IMR-90 (cell line): ENCODE measurements around the gene DNAI2. TPM values are rescaled to one million over a fixed set of nuclear protein-coding genes. Genes with fewer than 3 reads are reported as not detected.

Experiments used
- ATAC-seq: fragments of 200-7000 bp; cut with Tn5 transposase; 2 replicates; pipeline ENCODE4 v1.9.1; 2020; ENCODE audit warnings: low read depth, mild to moderate bottlenecking, moderate library complexity
- BruUV-seq: library from RNA; stranded (reverse); fragments of 400-500 nt; replicated peaks from 2 replicates; lab custom pipeline; 2021; lab: Mats Ljungman, UMichigan
- CTCF ChIA-PET: fragments of 300-600 bp; formaldehyde crosslinking; extraction: SDS; loops from one replicate; lab custom pipeline; 2021; ENCODE audit warnings: antibody characterized with exemption; lab: Yijun Ruan, JAX
- POLR2A ChIA-PET: fragments of 300-600 bp; sonication (Branson Sonifier 250); formaldehyde crosslinking; loops from one replicate; lab custom pipeline; 2022; ENCODE audit warnings: antibody characterized with exemption; ENCODE audit not compliant: unreplicated experiment; lab: Charles Lee
- DNase-seq: peaks from one replicate; pipeline ENCODE4 v3.0.0; 2013
- H2AFZ ChIP-seq: replicated peaks from 2 replicates; pipeline ENCODE3; 2013; ENCODE audit warnings: low read length, mild to moderate bottlenecking; ENCODE audit not compliant: poor library complexity
- H2AK5ac ChIP-seq: 2 replicates; pipeline ENCODE4 v1.6.1; 2013; ENCODE audit warnings: low read depth, low read length, inconsistent platforms
- H2AK9ac ChIP-seq: replicated peaks from 2 replicates; pipeline ENCODE3; 2013; ENCODE audit warnings: mild to moderate bottlenecking, low read depth, low read length, moderate library complexity; ENCODE audit not compliant: poor library complexity
- H2BK120ac ChIP-seq: 2 replicates; pipeline ENCODE4 v1.6.1; 2013; ENCODE audit warnings: low read depth, low read length, inconsistent platforms
- H2BK15ac ChIP-seq: 3 replicates; pipeline ENCODE4 v1.6.1; 2013; ENCODE audit warnings: low read depth, low read length, inconsistent platforms
- H2BK20ac ChIP-seq: 2 replicates; pipeline ENCODE4 v1.6.1; 2013; ENCODE audit warnings: low read depth, mild to moderate bottlenecking, inconsistent platforms, low read length, moderate library complexity
- H2BK5ac ChIP-seq: 2 replicates; pipeline ENCODE4 v1.6.1; 2013; ENCODE audit warnings: mild to moderate bottlenecking, low read depth, low read length, inconsistent platforms; ENCODE audit not compliant: poor library complexity, severe bottlenecking
- H3K14ac ChIP-seq: replicated peaks from 2 replicates; pipeline ENCODE4 v1.6.1; 2013; ENCODE audit warnings: low read depth, low read length, inconsistent platforms
- H3K18ac ChIP-seq: 2 replicates; pipeline ENCODE4 v1.6.1; 2013; ENCODE audit warnings: low read depth, low read length, control low read depth
- H3K23ac ChIP-seq: 2 replicates; pipeline ENCODE4 v1.6.1; 2013; ENCODE audit warnings: low read depth, low read length, inconsistent platforms
- H3K27ac ChIP-seq: 2 replicates; pipeline ENCODE4 v1.5.1; 2013; ENCODE audit warnings: mild to moderate bottlenecking, control low read depth, low read length; ENCODE audit not compliant: insufficient read depth
- H3K27me3 ChIP-seq: 2 replicates; pipeline ENCODE4 v1.6.1; 2013; ENCODE audit warnings: low read length; ENCODE audit not compliant: control insufficient read depth, insufficient read depth
- H3K36me3 ChIP-seq: 2 replicates; pipeline ENCODE4 v1.6.1; 2013; ENCODE audit warnings: low read length, mixed read lengths; ENCODE audit not compliant: control insufficient read depth, insufficient read depth
- H3K4ac ChIP-seq: 2 replicates; pipeline ENCODE4 v1.6.1; 2013; ENCODE audit warnings: low read depth, low read length, inconsistent platforms
- H3K4me1 ChIP-seq: 2 replicates; pipeline ENCODE4 v1.6.1; 2013; ENCODE audit warnings: low read length, mixed read lengths; ENCODE audit not compliant: control insufficient read depth, insufficient read depth
- H3K4me2 ChIP-seq: 2 replicates; pipeline ENCODE4 v1.6.1; 2013; ENCODE audit warnings: low read depth, mild to moderate bottlenecking, control low read depth, low read length, moderate library complexity
- H3K4me3 ChIP-seq: 2 replicates; pipeline ENCODE4 v1.5.1; 2013; ENCODE audit warnings: low read depth, mild to moderate bottlenecking, control low read depth, low read length, moderate library complexity; ENCODE audit not compliant: insufficient read depth
- H3K56ac ChIP-seq: 2 replicates; pipeline ENCODE4 v1.6.1; 2013; ENCODE audit warnings: low read length, inconsistent platforms; ENCODE audit not compliant: insufficient read depth; ENCODE audit errors: extremely low read depth
- H3K79me1 ChIP-seq, 2 experiments: 2 replicates each; pipeline ENCODE4 v1.6.1; 2013; ENCODE audit warnings: low read length in 2 of 2, inconsistent platforms in 1 of 2, low read depth in 1 of 2
- H3K9ac ChIP-seq: 2 replicates; pipeline ENCODE4 v1.6.1; 2013; ENCODE audit warnings: low read depth, low read length, control low read depth
- H3K9me1 ChIP-seq: 2 replicates; pipeline ENCODE4 v1.6.1; 2013; ENCODE audit warnings: low read length, inconsistent platforms; ENCODE audit not compliant: insufficient read depth
- H3K9me3 ChIP-seq: 2 replicates; pipeline ENCODE4 v1.6.1; 2013; ENCODE audit warnings: low read length; ENCODE audit not compliant: control insufficient read depth, insufficient read depth
- H4K20me1 ChIP-seq: 2 replicates; pipeline ENCODE4 v1.6.1; 2013; ENCODE audit warnings: low read length, inconsistent platforms; ENCODE audit not compliant: insufficient read depth
- H4K5ac ChIP-seq: 2 replicates; pipeline ENCODE4 v1.6.1; 2013; ENCODE audit warnings: mild to moderate bottlenecking, low read depth, low read length, control low read depth
- H4K8ac ChIP-seq, 2 experiments: 2 replicates each; pipeline ENCODE4 v1.6.1; 2013; ENCODE audit warnings: low read depth in 2 of 2, low read length in 2 of 2, control low read depth in 1 of 2, inconsistent platforms in 1 of 2
- H4K91ac ChIP-seq: 2 replicates; pipeline ENCODE4 v1.6.1; 2013; ENCODE audit warnings: low read depth, low read length, inconsistent platforms; ENCODE audit not compliant: insufficient read depth
- CEBPB ChIP-seq: IDR thresholded peaks from 2 replicates; pipeline ENCODE4 v1.6.1; 2012; ENCODE audit warnings: low read depth, low read length, improper control_type of control experiment
- NFE2L2 ChIP-seq: fragments of 150-350 bp; IDR thresholded peaks from 2 replicates; pipeline ENCODE4 v1.6.1; 2016; ENCODE audit warnings: low read depth, mild to moderate bottlenecking, low read length
- WGBS, 2 experiments: methylation state at CpG; one replicate each; pipeline versions ENCODE4 v1.1.5 to v1.1.7; 2013; ENCODE audit warnings: missing lambda C conversion rate in 2 of 2; ENCODE audit not compliant: insufficient read length in 1 of 2; ENCODE audit errors: extremely low coverage in 2 of 2; 5-methylcytosine and 5-hydroxymethylcytosine counted together
- dilution Hi-C: fragments of 300-500 bp; cut with HindIII; formaldehyde crosslinking; loops from one replicate; pipeline ENCODE4 v1.14.3; 2018; ENCODE audit warnings: low sequenced_read_pairs; ENCODE audit not compliant: unreplicated experiment
- in situ Hi-C: fragments of 300-500 bp; cut with MboI; formaldehyde crosslinking; loops from 3 replicates; pipeline ENCODE4 v1.14.3; 2019; ENCODE audit warnings: low sequenced_read_pairs, inconsistent platforms, mixed read lengths
- intact Hi-C: fragments of 100-400 bp; cut with micrococcal nuclease; formaldehyde crosslinking; loops from 2 replicates; pipeline ENCODE4 v1.10.0; 2022
- polyA plus RNA-seq, 3 experiments: library from polyadenylated mRNA; depleted of rRNA; stranded (reverse); fragments of >200 nt; gene quantifications; 2 replicates each; pipeline ENCODE4 v1.2.3, GENCODE V29; 2012; ENCODE audit warnings: low replicate concordance in 1 of 3
- total RNA-seq: library from RNA; depleted of rRNA; stranded (reverse); fragments of >200 nt; gene quantifications from 2 replicates; pipeline ENCODE4 v1.2.3, GENCODE V29; 2012

The DNAI2 gene
- total and polyA plus RNA-seq, 2 of the 4 experiments (the other 2 are of a cell fraction), result not detected

- no peak overlapping the region for H3K4me2 ChIP-seq
- intact Hi-C loops (loop anchor here (5.0 kb wide), 1 partner anchor 154 kb away; no protein-coding TSS in a partner anchor), dilution Hi-C loops (no loop called here), in situ Hi-C loops (no loop called here)
- no peak overlapping the region for H2BK120ac ChIP-seq
- H3K4me3 ChIP-seq, result no peak overlapping the region
- no peak overlapping the region for H2BK20ac ChIP-seq
- no peak overlapping the region for H3K4ac ChIP-seq
- no peaks in the 10 kb centered on the region for H4K20me1 ChIP-seq
- no peak overlapping the region for H2AK9ac ChIP-seq
- no peaks in the 10 kb centered on the region for H3K9me3 ChIP-seq
- no peak for TF ChIP-seq CEBPB
- TF ChIP-seq NFE2L2, result no peak
- H3K79me1 ChIP-seq, result no peaks in the 10 kb centered on the region
- H2BK5ac ChIP-seq, result no peak overlapping the region
- H3K56ac ChIP-seq, result no peak overlapping the region
- H3K9me1 ChIP-seq, result no peaks in the 10 kb centered on the region
- no peaks in the 10 kb centered on the region for H3K4me1 ChIP-seq
- ChIA-PET CTCF (no interaction called here), POLR2A (no interaction called here)
- H3K27ac ChIP-seq, result no peak overlapping the region
- peaks cover 11% of the 10 kb centered on the region; the same call in 1 of the 2 replicates for H3K27me3 ChIP-seq
- no TSS peak for BruUV-seq
- H4K5ac ChIP-seq, result no peak overlapping the region
- H2AFZ ChIP-seq, result no peak overlapping the region
- WGBS, 2 experiments, result 44% methylated on average over 3 of the region's 7 CpGs; no CpG with 5 or more reads in 1 of the 2 experiments
- no peaks in the 10 kb centered on the region for H3K36me3 ChIP-seq
- no peak overlapping the region for H3K14ac ChIP-seq
- no peak overlapping the region for H3K23ac ChIP-seq
- no peak overlapping the region for H3K9ac ChIP-seq
- ATAC-seq, result no peak
- no peak overlapping the region for H4K8ac ChIP-seq
- H3K18ac ChIP-seq, result no peak overlapping the region
- no peak overlapping the region for H2BK15ac ChIP-seq
- no peak overlapping the region for H2AK5ac ChIP-seq
- DNase-seq, result no peak
- no peak overlapping the region for H4K91ac ChIP-seq
These were observed 86.8 kb downstream of the DNAI2 start for GRCh38 chr17:74360899-74361229.
